HepG2 (cell line): Measurements from ENCODE around the gene FAT1. TPM values are rescaled to one million over a fixed set of nuclear protein-coding genes. Genes with fewer than 3 reads are reported as not detected.

Experiments
- GATAD2A ChIP-seq: IDR thresholded peaks from 2 replicates; pipeline ENCODE4 v1.6.1; 2016
- ZMYM4 ChIP-seq: sonication (generic); formaldehyde crosslinking; IDR thresholded peaks from 2 replicates; pipeline ENCODE4 v1.8.1; 2023; ENCODE audit warnings: mild to moderate bottlenecking, missing genetic modification reagents
- ZNF556 ChIP-seq: sonication (generic); formaldehyde crosslinking; IDR thresholded peaks from 2 replicates; pipeline ENCODE4 v1.4.0; 2020; ENCODE audit warnings: mild to moderate bottlenecking, missing genetic modification reagents, borderline replicate concordance
- ZNF567 ChIP-seq: sonication (generic); formaldehyde crosslinking; IDR thresholded peaks from 2 replicates; pipeline ENCODE4 v1.8.1; 2023; ENCODE audit warnings: mild to moderate bottlenecking, missing genetic modification reagents, borderline replicate concordance
- ZNF891 ChIP-seq: sonication (generic); formaldehyde crosslinking; IDR thresholded peaks from 2 replicates; pipeline ENCODE4 v1.5.0; 2020; ENCODE audit warnings: mild to moderate bottlenecking, missing genetic modification reagents
- polyA plus RNA-seq, 8 experiments: library from polyadenylated mRNA; depleted of rRNA in 3 of 8; stranded (reverse) in 7 of 8; unstranded in 1 of 8; fragments of >200 nt; fragmentation: Illumina TruSeq in 4 of 8; extraction: Trizol in 4 of 8; gene quantifications; 2 replicates each; pipeline versions ENCODE4 v1.2.1 to v1.2.3, GENCODE V29; 2011 to 2016; ENCODE audit warnings: low read depth in 4 of 8, missing spikeins in 1 of 8, mixed read lengths in 1 of 8; ENCODE audit not compliant: insufficient read depth in 1 of 8
- total RNA-seq, 5 experiments: library from RNA; depleted of rRNA; stranded (reverse); fragments of >200 nt; fragmentation: Illumina TruSeq; extraction: Trizol; gene quantifications; 2 replicates each; pipeline ENCODE4 v1.2.3, GENCODE V29; 2016; ENCODE audit warnings: low read depth in 1 of 5
- TF ChIP-seq, protein P1 (sequence below): sonication (generic); formaldehyde crosslinking; conservative IDR thresholded peaks from 2 replicates; pipeline ENCODE4 v1.4.0; 2020; ENCODE audit warnings: missing genetic modification reagents
- TF ChIP-seq, protein P2 (sequence below): IDR thresholded peaks from 2 replicates; pipeline ENCODE4 v1.6.1; 2016; ENCODE audit warnings: low read depth, borderline replicate concordance
- TF ChIP-seq, protein P3 (sequence below): sonication (generic); formaldehyde crosslinking; IDR thresholded peaks from 2 replicates; pipeline ENCODE4 v1.4.0; 2020; ENCODE audit warnings: missing genetic modification reagents, borderline replicate concordance
- TF ChIP-seq, protein P4 (sequence below): sonication (generic); formaldehyde crosslinking; IDR thresholded peaks from 2 replicates; pipeline ENCODE4 v1.4.0; 2020; ENCODE audit warnings: mild to moderate bottlenecking, missing genetic modification reagents
- TF ChIP-seq, protein P5 (sequence below): sonication (generic); formaldehyde crosslinking; conservative IDR thresholded peaks from 2 replicates; pipeline ENCODE4 v1.4.0; 2020; ENCODE audit warnings: missing genetic modification reagents
- TF ChIP-seq, protein P6 (sequence below): sonication (generic); formaldehyde crosslinking; IDR thresholded peaks from 2 replicates; pipeline ENCODE4 v1.4.0; 2020; ENCODE audit warnings: mild to moderate bottlenecking, missing genetic modification reagents

FAT1 gene
- total and polyA plus RNA-seq, 2 of the 13 experiments (the other 11 are each of a cell fraction or from before 2014, with no cell fraction given) = 185 to 216 TPM

DNA sequence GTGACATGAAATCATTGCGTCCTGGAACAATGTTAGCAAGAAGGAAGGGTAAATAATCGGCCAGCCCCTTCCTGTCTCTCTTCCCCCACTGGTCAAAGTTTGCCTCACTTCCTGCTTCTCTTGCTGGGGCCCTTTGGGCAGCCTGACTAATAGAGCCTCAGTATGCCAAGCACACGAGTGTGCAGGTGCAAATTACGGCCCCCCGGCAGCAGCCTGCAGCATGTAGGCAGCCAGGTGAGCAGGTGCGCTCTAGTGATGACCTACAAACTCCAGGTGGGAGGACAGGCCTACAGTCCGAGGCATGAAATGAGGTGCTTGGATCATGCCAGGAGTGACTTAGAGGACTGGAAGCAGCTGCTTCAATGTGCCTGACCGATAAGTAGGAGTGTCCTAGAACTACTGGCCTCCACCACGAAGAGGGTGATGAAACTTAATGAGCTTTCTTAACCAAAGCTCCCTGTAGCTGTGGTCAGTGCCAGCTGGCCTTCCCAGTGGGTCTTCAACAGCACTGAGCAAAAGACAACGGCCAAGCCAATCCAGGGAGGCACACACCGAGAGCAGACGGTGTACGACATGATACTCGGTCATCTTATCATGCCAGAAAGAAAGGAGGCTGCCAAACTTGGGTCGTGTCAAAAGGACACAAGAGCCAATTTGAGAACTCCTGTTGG lies 26.1 kb upstream of the FAT1 start (continued):
- TF ChIP-seq, protein P1, sequence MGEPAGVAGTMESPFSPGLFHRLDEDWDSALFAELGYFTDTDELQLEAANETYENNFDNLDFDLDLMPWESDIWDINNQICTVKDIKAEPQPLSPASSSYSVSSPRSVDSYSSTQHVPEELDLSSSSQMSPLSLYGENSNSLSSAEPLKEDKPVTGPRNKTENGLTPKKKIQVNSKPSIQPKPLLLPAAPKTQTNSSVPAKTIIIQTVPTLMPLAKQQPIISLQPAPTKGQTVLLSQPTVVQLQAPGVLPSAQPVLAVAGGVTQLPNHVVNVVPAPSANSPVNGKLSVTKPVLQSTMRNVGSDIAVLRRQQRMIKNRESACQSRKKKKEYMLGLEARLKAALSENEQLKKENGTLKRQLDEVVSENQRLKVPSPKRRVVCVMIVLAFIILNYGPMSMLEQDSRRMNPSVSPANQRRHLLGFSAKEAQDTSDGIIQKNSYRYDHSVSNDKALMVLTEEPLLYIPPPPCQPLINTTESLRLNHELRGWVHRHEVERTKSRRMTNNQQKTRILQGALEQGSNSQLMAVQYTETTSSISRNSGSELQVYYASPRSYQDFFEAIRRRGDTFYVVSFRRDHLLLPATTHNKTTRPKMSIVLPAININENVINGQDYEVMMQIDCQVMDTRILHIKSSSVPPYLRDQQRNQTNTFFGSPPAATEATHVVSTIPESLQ (CRISPR knock-in tag) = no peak
- TF ChIP-seq, protein P2, sequence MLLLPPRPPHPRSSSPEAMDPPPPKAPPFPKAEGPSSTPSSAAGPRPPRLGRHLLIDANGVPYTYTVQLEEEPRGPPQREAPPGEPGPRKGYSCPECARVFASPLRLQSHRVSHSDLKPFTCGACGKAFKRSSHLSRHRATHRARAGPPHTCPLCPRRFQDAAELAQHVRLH (CRISPR knock-in tag) = no peak
- TF ChIP-seq ZNF567 (CRISPR knock-in tag) (no peak), ZNF556 (CRISPR knock-in tag) (no peak), ZNF891 (CRISPR knock-in tag) (no peak), ZMYM4 (CRISPR knock-in tag) (peak; percentile 81), GATAD2A (no peak; the same call in 1 of the 2 replicates)
- TF ChIP-seq, protein P3, sequence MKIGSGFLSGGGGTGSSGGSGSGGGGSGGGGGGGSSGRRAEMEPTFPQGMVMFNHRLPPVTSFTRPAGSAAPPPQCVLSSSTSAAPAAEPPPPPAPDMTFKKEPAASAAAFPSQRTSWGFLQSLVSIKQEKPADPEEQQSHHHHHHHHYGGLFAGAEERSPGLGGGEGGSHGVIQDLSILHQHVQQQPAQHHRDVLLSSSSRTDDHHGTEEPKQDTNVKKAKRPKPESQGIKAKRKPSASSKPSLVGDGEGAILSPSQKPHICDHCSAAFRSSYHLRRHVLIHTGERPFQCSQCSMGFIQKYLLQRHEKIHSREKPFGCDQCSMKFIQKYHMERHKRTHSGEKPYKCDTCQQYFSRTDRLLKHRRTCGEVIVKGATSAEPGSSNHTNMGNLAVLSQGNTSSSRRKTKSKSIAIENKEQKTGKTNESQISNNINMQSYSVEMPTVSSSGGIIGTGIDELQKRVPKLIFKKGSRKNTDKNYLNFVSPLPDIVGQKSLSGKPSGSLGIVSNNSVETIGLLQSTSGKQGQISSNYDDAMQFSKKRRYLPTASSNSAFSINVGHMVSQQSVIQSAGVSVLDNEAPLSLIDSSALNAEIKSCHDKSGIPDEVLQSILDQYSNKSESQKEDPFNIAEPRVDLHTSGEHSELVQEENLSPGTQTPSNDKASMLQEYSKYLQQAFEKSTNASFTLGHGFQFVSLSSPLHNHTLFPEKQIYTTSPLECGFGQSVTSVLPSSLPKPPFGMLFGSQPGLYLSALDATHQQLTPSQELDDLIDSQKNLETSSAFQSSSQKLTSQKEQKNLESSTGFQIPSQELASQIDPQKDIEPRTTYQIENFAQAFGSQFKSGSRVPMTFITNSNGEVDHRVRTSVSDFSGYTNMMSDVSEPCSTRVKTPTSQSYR (CRISPR knock-in tag) = peak; percentile 40; the same call in 1 of the 2 replicates
- TF ChIP-seq, protein P4, sequence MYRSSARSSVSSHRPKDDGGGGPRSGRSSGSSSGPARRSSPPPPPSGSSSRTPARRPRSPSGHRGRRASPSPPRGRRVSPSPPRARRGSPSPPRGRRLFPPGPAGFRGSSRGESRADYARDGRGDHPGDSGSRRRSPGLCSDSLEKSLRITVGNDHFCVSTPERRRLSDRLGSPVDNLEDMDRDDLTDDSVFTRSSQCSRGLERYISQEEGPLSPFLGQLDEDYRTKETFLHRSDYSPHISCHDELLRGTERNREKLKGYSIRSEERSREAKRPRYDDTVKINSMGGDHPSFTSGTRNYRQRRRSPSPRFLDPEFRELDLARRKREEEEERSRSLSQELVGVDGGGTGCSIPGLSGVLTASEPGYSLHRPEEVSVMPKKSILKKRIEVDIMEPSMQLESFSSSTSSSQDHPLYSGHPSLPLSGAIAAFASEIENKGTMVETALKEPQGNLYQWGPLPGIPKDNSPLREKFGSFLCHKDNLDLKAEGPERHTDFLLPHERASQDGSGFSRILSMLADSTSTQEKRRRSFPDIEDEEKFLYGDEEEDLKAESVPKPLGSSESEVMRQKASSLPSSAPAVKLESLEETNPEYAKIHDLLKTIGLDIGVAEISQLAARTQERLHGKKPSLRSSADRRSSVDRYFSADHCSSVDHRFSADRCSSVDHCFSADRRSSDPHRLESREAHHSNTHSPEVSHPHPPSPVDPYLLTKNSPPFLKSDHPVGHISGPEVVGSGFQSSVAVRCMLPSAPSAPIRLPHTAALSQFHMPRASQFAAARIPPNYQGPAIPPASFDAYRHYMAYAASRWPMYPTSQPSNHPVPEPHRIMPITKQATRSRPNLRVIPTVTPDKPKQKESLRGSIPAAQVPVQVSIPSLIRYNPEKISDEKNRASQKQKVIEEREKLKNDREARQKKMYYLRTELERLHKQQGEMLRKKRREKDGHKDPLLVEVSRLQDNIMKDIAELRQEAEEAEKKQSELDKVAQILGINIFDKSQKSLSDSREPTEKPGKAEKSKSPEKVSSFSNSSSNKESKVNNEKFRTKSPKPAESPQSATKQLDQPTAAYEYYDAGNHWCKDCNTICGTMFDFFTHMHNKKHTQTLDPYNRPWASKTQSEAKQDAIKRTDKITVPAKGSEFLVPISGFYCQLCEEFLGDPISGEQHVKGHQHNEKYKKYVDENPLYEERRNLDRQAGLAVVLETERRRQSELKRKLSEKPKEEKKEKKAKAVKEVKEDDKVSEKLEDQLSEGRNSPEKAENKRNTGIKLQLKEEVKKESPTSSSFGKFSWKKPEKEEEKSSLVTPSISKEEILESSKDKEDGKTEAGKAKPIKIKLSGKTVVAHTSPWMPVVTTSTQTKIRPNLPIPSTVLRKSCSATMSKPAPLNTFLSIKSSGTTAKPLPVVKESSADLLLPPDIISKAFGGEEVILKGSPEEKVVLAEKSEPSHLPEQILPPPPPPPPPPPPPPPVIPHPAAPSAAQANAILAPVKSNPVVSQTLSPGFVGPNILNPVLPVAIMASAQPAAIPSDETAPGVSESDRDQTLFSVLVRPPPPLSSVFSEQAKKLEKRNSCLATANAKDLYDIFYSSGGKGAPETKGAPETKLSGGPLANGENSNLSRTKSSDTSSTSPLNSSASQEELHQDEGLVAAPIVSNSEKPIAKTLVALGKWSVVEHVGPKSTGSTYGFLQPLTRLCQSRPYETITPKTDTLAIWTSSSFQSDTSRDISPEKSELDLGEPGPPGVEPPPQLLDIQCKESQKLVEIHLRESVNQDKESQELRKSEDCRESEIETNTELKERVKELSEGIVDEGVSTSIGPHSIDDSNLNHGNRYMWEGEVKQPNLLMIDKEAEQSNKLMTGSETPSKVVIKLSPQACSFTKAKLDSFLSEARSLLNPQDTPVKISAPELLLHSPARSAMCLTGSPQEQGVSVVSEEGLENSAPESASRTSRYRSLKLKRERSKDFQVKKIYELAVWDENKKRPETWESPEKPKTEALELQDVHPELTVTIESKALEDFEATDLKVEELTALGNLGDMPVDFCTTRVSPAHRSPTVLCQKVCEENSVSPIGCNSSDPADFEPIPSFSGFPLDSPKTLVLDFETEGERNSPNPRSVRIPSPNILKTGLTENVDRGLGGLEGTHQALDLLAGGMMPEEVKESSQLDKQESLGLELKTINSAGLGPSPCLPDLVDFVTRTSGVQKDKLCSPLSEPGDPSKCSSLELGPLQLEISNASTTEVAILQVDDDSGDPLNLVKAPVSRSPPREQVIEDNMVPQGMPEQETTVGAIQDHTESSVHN = no peak
- TF ChIP-seq, protein P5, sequence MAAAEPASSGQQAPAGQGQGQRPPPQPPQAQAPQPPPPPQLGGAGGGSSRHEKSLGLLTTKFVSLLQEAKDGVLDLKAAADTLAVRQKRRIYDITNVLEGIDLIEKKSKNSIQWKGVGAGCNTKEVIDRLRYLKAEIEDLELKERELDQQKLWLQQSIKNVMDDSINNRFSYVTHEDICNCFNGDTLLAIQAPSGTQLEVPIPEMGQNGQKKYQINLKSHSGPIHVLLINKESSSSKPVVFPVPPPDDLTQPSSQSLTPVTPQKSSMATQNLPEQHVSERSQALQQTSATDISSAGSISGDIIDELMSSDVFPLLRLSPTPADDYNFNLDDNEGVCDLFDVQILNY = no peak
- TF ChIP-seq, protein P6, sequence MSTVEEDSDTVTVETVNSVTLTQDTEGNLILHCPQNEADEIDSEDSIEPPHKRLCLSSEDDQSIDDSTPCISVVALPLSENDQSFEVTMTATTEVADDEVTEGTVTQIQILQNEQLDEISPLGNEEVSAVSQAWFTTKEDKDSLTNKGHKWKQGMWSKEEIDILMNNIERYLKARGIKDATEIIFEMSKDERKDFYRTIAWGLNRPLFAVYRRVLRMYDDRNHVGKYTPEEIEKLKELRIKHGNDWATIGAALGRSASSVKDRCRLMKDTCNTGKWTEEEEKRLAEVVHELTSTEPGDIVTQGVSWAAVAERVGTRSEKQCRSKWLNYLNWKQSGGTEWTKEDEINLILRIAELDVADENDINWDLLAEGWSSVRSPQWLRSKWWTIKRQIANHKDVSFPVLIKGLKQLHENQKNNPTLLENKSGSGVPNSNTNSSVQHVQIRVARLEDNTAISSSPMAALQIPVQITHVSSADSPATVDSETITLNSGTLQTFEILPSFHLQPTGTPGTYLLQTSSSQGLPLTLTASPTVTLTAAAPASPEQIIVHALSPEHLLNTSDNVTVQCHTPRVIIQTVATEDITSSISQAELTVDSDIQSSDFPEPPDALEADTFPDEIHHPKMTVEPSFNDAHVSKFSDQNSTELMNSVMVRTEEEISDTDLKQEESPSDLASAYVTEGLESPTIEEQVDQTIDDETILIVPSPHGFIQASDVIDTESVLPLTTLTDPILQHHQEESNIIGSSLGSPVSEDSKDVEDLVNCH (CRISPR knock-in tag) = no peak
